VCaP (cell line): ENCODE measurements around the gene CAMTA1.

Source experiments
- H3K27ac ChIP-seq: fragments of 450-650 bp; 2 replicates; pipeline ENCODE4 v1.5.1; 2017
- CTCF ChIP-seq: fragments of 450-650 bp; conservative IDR thresholded peaks from 2 replicates; pipeline ENCODE4 v1.5.1; 2017; ENCODE audit warnings: mild to moderate bottlenecking, moderate library complexity

CAMTA1 gene

GRCh38 chr1:7093297-7093696 is 308.0 kb downstream of the CAMTA1 start:
- H3K27ac ChIP-seq: no peak overlapping the region
- no peak for TF ChIP-seq CTCF

- no peak for TF ChIP-seq CTCF
- H3K27ac ChIP-seq: no peak overlapping the region
These were observed 308.8 kb downstream of the CAMTA1 start for GRCh38 chr1:7094086-7094485.

- TF ChIP-seq CTCF: no peak
- no peak overlapping the region for H3K27ac ChIP-seq
These were observed 309.3 kb downstream of the CAMTA1 start for GRCh38 chr1:7094509-7094908.

GRCh38 chr1:7095343-7095964 is 310.2 kb downstream of the CAMTA1 start:
- TF ChIP-seq CTCF: no peak
- H3K27ac ChIP-seq: no peak overlapping the region

GRCh38 chr1:7097938-7098592 is 312.8 kb downstream of the CAMTA1 start:
- no peak for TF ChIP-seq CTCF
- H3K27ac ChIP-seq: no peak overlapping the region

- no peak overlapping the region for H3K27ac ChIP-seq
- TF ChIP-seq CTCF: no peak
These were observed 313.4 kb downstream of the CAMTA1 start for GRCh38 chr1:7098641-7099040.

GRCh38 chr1:7100479-7100878 is 315.2 kb downstream of the CAMTA1 start:
- no peak for TF ChIP-seq CTCF
- no peak overlapping the region for H3K27ac ChIP-seq
